Natural killer cell (primary cell): ENCODE results near the gene A1BG. TPM values are rescaled to one million over a fixed set of nuclear protein-coding genes. Genes with fewer than 3 reads are reported as not detected.

Experiments
- ATAC-seq, 3 donors: fragments of 150-1000 bp in 2 of 3; fragments of 200-7000 bp in 1 of 3; cut with Tn5 transposase; 1 replicate in 1 of 3; 2 replicates in 2 of 3; pipeline ENCODE4 v1.10.0; 2021; ENCODE audit warnings: mild to moderate bottlenecking in 2 of 3, moderate library complexity in 2 of 3
- DNase-seq, 2 donors: peaks; one replicate each; pipeline versions ENCODE4 v3.0.0 to v3.0.0-alpha.2; 2013 to 2021; ENCODE audit warnings: mixed read lengths in 1 of 2
- H3K27ac ChIP-seq: one replicate; pipeline ENCODE4 v1.5.1; 2013; ENCODE audit warnings: mild to moderate bottlenecking, low read length
- H3K27me3 ChIP-seq: one replicate; pipeline ENCODE4 v1.6.1; 2013; ENCODE audit warnings: low read length; ENCODE audit not compliant: control insufficient read depth, insufficient read depth
- H3K36me3 ChIP-seq: one replicate; pipeline ENCODE4 v1.6.1; 2013; ENCODE audit warnings: low read length; ENCODE audit not compliant: control insufficient read depth, insufficient read depth
- H3K4me1 ChIP-seq: one replicate; pipeline ENCODE4 v1.6.1; 2013; ENCODE audit warnings: low read length; ENCODE audit not compliant: control insufficient read depth, insufficient read depth
- H3K4me3 ChIP-seq: one replicate; pipeline ENCODE4 v1.5.1; 2013; ENCODE audit warnings: low read length
- H3K9me3 ChIP-seq: one replicate; pipeline ENCODE4 v1.6.1; 2013; ENCODE audit warnings: low read length; ENCODE audit not compliant: control insufficient read depth, insufficient read depth
- H3K27ac Mint-ChIP-seq, 2 donors: one replicate each; pipeline ENCODE4 v1.8.0; 2022; ENCODE audit warnings: mild to moderate bottlenecking in 2 of 2, mixed read lengths in 2 of 2, moderate library complexity in 1 of 2
- H3K27me3 Mint-ChIP-seq, 2 donors: one replicate each; pipeline ENCODE4 v1.8.0; 2022; ENCODE audit warnings: low read depth in 2 of 2, mixed read lengths in 2 of 2
- H3K36me3 Mint-ChIP-seq: one replicate; pipeline ENCODE4 v1.8.0; 2022; ENCODE audit warnings: mixed read lengths
- H3K4me1 Mint-ChIP-seq, 2 donors: one replicate each; pipeline ENCODE4 v1.8.0; 2022; ENCODE audit warnings: mixed read lengths in 2 of 2
- H3K4me3 Mint-ChIP-seq: one replicate; pipeline ENCODE4 v1.8.0; 2022; ENCODE audit warnings: mild to moderate bottlenecking, moderate library complexity, mixed read lengths
- H3K9me3 Mint-ChIP-seq, 2 donors: one replicate each; pipeline ENCODE4 v1.8.0; 2022; ENCODE audit warnings: mixed read lengths in 2 of 2
- CTCF ChIP-seq: fragments of 200-600 bp; IDR thresholded peaks from one replicate; pipeline ENCODE4 v1.8.0; 2022; ENCODE audit warnings: antibody characterized with exemption
- WGBS: methylation state at CpG from one replicate; pipeline ENCODE4 v1.1.7; 2013; ENCODE audit warnings: missing lambda C conversion rate; ENCODE audit not compliant: insufficient coverage; 5-methylcytosine and 5-hydroxymethylcytosine counted together
- intact Hi-C: fragments of 100-400 bp; cut with micrococcal nuclease; formaldehyde crosslinking; loops from one replicate; pipeline ENCODE4 v1.14.2; 2022
- total RNA-seq, 4 donors: library from RNA; stranded (reverse); fragments of 120-200 nt in 1 of 4; gene quantifications; one replicate each; pipeline versions ENCODE4 v1.2.3 to v1.2.4, GENCODE V29; 2013 to 2022

A1BG gene
- total RNA-seq, 3 donors from 2014 or later (not counting 1 experiment from before 2014, with no cell fraction given), result 2.0 to 10.6 (median 3.5) TPM

DNA sequence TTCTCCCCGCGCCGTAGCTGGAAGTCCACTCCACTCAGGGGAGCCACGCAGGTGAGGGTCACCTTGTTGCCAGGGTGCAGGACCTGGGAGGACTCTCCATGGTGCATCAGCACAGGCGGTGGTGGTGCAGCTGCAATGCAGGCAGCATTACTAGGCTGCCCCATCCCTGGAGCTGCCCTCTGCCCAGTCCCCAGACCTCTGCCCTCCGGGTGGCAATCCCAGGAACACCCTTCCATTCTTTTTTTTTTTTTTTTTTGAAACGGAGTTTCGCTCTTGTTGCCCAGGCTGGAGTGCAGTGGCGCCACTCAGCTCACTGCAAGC lies 1.8 kb downstream of the A1BG start:
- TF ChIP-seq CTCF, result no peak
- Mint-ChIP-seq H3K9me3 (no peaks in the 10 kb centered on the region), H3K4me1 (peaks cover 6 to 15% of the 10 kb centered on the region in 2 donors), H3K36me3 (no peaks in the 10 kb centered on the region), H3K4me3 (no peak overlapping the region), H3K27me3 (peaks cover 0 to 18% of the 10 kb centered on the region in 2 donors), H3K27ac (no peak overlapping the region)
- H3K4me3 ChIP-seq, result no peak overlapping the region
- 97% methylated on average over 8 of the region's 9 CpGs for WGBS
- DNase-seq (no peak), ATAC-seq (no peak)
- H3K27ac ChIP-seq, result no peak overlapping the region
- no peaks in the 10 kb centered on the region for H3K9me3 ChIP-seq
- intact Hi-C loops, result no loop called here
- peaks cover 29% of the 10 kb centered on the region for H3K4me1 ChIP-seq
- H3K27me3 ChIP-seq, result no peaks in the 10 kb centered on the region
- H3K36me3 ChIP-seq, result no peaks in the 10 kb centered on the region

DNA sequence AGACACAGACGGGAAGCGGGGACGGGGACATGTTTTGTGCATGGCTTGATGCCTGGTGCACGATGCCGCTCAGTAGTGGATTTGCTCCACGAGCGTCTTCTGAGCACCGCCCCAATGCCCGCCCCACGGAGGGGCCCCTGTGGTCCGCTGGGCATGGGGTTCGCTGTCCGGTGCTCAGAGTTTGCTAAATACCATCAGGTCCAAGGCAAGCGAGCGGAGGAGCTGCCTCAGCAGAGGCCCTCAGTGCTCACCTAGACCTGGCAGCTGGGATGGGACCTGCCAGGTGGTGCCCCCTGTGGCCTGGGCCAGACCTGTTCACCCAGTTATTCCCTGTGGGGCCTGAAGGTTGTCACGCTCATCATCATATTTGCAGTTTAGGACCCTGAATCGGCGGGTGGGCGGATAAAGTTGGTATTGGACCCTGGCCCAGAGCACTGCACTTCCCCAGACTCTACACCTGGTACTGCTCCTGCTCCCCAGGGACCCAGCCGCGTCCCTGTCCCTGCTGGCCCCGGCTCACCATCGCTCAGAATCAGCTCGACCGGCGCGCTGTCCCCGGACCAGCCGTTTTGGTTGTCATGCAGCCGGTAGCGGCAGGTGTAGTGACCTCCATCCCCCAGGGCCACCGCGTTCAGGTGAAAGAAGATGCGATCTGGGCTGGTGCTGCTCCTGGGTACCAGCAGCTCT lies 2.3 kb downstream of the A1BG start:
- peaks cover 6 to 15% of the 10 kb centered on the region in 2 donors for H3K4me1 Mint-ChIP-seq
- ATAC-seq (no peak), DNase-seq (no peak)
- Histone ChIP-seq H3K27ac (no peak overlapping the region), H3K4me3 (no peak overlapping the region), H3K9me3 (no peaks in the 10 kb centered on the region), H3K36me3 (no peaks in the 10 kb centered on the region), H3K4me1 (peaks cover 28% of the 10 kb centered on the region), H3K27me3 (no peaks in the 10 kb centered on the region)
- intact Hi-C loops, result no loop called here
- TF ChIP-seq CTCF, result no peak
- H3K27ac Mint-ChIP-seq, result no peak overlapping the region
- H3K4me3 Mint-ChIP-seq, result no peak overlapping the region
- H3K9me3 Mint-ChIP-seq, result no peaks in the 10 kb centered on the region
- H3K27me3 Mint-ChIP-seq, result peaks cover 0 to 20% of the 10 kb centered on the region in 2 donors
- H3K36me3 Mint-ChIP-seq, result no peaks in the 10 kb centered on the region
- 90% methylated on average over 34 of the region's 34 CpGs for WGBS

DNA sequence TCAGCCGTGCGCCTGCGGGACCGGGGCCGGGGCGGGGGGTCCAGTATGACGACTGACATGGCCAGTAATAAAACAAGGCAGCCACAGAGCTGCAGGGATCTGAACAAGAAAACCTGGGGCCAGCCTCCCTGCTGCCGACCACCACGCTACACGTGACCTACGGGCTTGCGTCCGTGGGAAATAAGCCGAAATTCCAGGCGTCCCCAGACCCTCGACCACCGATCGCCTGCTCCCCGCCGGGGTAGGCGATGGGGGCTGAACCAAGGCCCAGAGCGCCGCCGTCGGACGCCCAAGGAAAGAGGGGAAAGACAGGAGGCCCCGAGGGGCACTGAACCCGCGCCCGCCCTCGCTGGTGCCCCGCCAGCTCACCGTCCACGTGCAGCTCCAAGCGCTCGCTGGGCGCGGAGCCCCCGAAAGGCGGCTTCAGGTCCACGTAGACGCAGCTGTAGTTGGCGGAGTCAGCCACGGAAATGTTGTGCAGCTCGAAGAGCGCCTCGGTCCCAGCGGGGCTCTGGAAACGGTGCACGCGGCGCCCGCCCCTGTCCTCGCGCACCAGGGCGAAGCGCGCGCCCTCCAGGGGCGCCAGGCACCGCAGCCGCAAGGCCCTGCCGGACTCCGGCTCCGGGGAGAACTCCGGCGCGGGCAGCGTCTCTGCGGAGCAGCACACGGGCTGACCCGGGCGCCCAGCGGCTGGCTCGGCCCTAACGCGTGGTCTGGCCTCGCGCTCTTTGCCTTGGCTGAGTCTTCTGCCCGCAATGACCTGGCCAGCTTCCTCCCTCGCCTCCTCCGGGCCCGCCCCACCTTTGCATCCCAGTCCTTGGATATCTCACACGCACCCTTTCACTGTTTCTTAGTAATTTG lies 3.1 kb downstream of the A1BG start:
- intact Hi-C loops, result no loop called here
- Mint-ChIP-seq H3K27me3 (peaks cover 0 to 27% of the 10 kb centered on the region in 2 donors), H3K4me3 (no peak overlapping the region), H3K4me1 (peaks cover 6 to 15% of the 10 kb centered on the region in 2 donors), H3K36me3 (no peaks in the 10 kb centered on the region), H3K9me3 (no peaks in the 10 kb centered on the region), H3K27ac (no peak overlapping the region)
- H3K36me3 ChIP-seq, result no peaks in the 10 kb centered on the region
- TF ChIP-seq CTCF, result no peak
- no peak for DNase-seq
- H3K4me3 ChIP-seq, result no peak overlapping the region
- H3K27ac ChIP-seq, result no peak overlapping the region
- WGBS, result 76% methylated on average over 84 of the region's 84 CpGs
- H3K27me3 ChIP-seq, result no peaks in the 10 kb centered on the region
- peaks cover 23% of the 10 kb centered on the region for H3K4me1 ChIP-seq
- no peaks in the 10 kb centered on the region for H3K9me3 ChIP-seq
- no peak for ATAC-seq
